Fibroblast of peridontal ligament (primary cell): ENCODE measurements around the gene PAFAH2.
"Not testable (repeated sequence)": the region's sequence is repeated elsewhere in the genome, so short reads cannot be mapped to it uniquely, and the experiment has no call there.

ENCODE experiments used
- DNase-seq: peaks from one replicate; pipeline ENCODE4 v3.0.0-alpha.2; 2010; ENCODE audit errors: extremely low read depth

PAFAH2 gene

GRCh38 chr1:25985670-25986069 lies 12.2 kb downstream of the PAFAH2 start:
- no peak for DNase-seq

GRCh38 chr1:25985171-25985570 lies 12.7 kb downstream of the PAFAH2 start:
- no peak for DNase-seq

- DNase-seq: no peak
These were observed 18.7 kb downstream of the PAFAH2 start for GRCh38 chr1:25979210-25979609.

- no peak for DNase-seq
These were observed 19.5 kb downstream of the PAFAH2 start for GRCh38 chr1:25978403-25978802.

- no peak for DNase-seq
These were observed 20.1 kb downstream of the PAFAH2 start for GRCh38 chr1:25977801-25978200.

- DNase-seq: no peak
These were observed 24.1 kb downstream of the PAFAH2 start for GRCh38 chr1:25973610-25974321.

GRCh38 chr1:25971811-25972180 lies 26.1 kb downstream of the PAFAH2 start:
- DNase-seq: no peak

GRCh38 chr1:25971066-25971810 lies 26.6 kb downstream of the PAFAH2 start:
- no peak for DNase-seq

GRCh38 chr1:25967308-25967707 lies 30.6 kb downstream of the PAFAH2 start:
- no peak for DNase-seq

GRCh38 chr1:25959611-25960010 lies 38.3 kb downstream of the PAFAH2 start:
- DNase-seq: peak; percentile 85

- peak; percentile 50 for DNase-seq
These were observed 39.4 kb downstream of the PAFAH2 start for GRCh38 chr1:25958465-25958864.

GRCh38 chr1:25955553-25955952 lies 42.3 kb downstream of the PAFAH2 start:
- no peak for DNase-seq

- DNase-seq: no peak
These were observed 43.5 kb downstream of the PAFAH2 start for GRCh38 chr1:25954282-25954938.

GRCh38 chr1:25952841-25953401 lies 44.9 kb downstream of the PAFAH2 start:
- DNase-seq: peak; percentile 62

- DNase-seq: peak; percentile 20
These were observed 49.2 kb downstream of the PAFAH2 start for GRCh38 chr1:25948641-25949040.

- DNase-seq: no peak
These were observed 50.8 kb downstream of the PAFAH2 start for GRCh38 chr1:25947027-25947426.

- no peak for DNase-seq
These were observed 52.1 kb downstream of the PAFAH2 start for GRCh38 chr1:25945761-25946160.

GRCh38 chr1:25944986-25945385 lies 52.9 kb downstream of the PAFAH2 start:
- peak; percentile 22 for DNase-seq

GRCh38 chr1:25943511-25943910 lies 54.4 kb downstream of the PAFAH2 start:
- not testable (repeated sequence) for DNase-seq

- peak; percentile 38 for DNase-seq
These were observed 60.9 kb downstream of the PAFAH2 start for GRCh38 chr1:25936947-25937346.

- DNase-seq: no peak
These were observed 64.1 kb downstream of the PAFAH2 start for GRCh38 chr1:25933479-25934365.
